UCSD-AML1 (cell line): ENCODE data around the gene ITPR2.

Source experiments
- DNase-seq: peaks from one replicate; lab custom pipeline; 2025; ENCODE audit not compliant: unreplicated experiment; lab: John Stamatoyannopoulos, UW

ITPR2 gene

DNA sequence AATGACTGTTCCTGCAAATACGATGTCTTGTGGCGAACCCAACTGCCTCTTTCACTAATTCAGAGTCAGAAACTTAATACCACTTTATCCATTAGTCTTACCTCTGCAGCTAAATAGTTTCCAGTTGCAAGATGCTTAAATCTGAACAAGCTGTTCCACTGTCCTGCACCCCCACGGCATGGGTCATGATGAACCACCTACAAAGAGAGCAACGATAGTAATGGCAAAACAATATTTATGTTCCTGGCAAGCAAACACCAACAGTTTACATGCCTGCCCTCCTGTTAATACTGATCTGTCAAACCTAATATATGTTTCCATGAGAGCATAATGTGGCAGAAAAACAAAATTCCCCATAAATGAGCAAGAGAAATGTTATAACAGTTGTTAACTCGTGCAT, 121.9 kb downstream of the ITPR2 start:
- DNase-seq: no peak

DNA sequence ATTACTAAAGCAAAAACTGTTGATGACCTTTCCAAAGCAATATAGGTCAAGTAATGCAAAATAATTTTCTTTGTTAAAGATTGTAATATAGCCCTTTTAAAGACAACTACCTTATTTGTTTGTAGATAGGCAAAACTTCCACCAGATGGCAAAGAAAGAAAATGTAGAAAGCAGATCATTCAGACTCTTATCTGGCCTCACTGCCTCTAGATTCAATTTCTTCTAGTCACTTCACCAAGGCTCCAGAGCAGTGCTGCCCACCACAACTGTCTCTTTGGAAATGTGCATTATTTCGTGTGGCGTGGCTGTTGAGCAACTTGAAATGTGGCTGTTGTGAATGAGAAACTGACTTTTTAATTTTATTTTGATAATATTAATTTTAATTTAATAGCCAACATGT, 127.1 kb downstream of the ITPR2 start:
- no peak for DNase-seq

DNA sequence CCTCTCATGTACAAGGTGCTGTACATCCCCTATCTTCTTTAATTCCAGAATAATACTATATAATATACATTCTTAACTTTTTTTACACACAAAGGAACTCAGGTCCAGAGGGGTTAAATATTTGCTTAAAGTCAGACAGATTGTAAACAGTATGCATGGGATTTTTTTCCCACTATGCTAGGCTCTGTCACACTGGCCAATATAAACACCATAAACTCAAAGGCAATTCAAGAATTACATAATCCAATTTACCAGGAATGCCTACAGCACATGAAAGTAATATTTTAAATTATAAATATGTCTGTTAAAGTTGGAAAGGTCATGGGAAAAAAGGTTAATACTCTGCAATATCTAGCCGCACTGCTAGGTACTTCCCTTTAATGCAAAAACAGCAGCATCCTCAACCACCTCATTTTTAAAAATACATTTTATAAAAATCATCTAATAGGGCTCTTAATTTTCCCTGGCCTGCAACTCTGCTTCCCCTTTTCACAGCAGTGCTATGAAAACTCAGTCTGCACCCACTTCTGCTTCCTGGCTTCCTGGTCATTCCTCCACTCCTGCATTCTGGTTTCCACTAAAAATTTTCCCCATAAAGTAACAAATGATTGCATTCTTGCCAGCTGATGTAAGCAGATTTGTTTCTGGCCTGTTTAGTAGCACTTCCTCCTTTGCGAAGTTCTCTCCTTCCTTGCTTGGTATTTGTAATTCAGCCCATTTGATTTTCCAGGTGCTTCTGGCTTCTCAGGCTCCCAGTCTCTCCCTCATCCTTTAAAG, 128.1 kb downstream of the ITPR2 start:
- no peak for DNase-seq

DNA sequence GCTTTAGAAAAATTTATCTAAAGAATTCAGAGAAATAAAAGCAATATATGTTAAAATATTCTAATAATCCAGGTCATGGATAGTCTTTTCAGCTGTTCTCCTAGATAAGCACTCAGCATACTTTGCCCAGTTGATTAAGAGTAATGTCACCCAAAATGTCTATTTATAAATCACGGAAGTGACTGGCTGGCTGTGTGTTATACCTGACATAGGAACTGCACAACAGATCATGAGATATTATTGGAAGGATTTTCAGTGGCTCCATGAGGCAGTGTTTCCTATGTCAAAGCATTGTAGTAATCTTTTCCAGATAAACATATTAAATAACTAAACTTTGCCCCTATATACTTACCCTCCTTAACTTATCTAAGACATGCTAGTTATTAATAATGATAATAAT, 128.8 kb downstream of the ITPR2 start:
- no peak for DNase-seq

DNA sequence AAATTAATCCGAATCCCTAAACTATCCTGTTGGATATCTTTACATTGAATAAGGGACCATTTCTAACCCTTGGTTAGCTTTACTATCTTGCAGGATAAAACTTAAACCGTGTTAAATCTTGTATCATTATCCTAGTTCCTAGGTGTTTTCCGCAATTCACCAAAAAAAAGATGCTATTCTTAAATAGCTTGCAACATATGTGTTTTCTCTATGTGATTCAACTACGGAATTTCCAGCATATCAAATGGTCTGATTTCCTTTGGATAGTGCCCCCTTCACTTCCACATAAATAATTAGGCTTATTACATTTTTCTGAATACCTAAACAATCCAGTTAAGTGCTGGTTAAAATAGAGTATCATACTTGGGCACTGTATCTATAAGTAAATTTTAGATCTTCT, 130.3 kb downstream of the ITPR2 start:
- no peak for DNase-seq

DNA sequence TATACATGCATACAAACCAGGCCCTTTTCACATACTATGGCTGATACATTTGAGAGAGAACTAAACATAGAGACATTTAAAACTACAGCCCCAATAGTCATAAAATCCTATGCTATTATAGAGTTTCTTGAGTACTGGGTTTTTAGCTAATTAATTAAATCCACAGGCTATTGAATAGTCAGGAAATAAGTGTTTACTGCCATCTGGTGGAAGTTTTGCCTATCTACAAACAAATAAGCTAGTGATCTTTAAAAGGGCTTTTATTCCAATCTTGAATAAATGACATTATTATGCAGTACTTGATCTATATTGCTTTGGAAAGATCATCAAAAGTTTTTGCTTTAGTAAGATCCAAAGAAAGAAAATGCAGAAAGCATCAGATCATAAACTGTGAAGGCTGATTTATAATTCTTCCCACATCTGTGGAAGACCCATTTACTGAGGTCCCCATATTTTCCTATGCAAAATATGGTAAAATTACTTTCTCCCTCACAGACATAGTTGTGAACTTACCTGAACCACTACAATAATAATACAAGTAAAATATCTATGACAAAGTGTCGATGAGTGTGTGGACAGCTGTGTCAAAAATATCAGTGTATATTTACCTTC, 131.3 kb downstream of the ITPR2 start:
- no peak for DNase-seq

DNA sequence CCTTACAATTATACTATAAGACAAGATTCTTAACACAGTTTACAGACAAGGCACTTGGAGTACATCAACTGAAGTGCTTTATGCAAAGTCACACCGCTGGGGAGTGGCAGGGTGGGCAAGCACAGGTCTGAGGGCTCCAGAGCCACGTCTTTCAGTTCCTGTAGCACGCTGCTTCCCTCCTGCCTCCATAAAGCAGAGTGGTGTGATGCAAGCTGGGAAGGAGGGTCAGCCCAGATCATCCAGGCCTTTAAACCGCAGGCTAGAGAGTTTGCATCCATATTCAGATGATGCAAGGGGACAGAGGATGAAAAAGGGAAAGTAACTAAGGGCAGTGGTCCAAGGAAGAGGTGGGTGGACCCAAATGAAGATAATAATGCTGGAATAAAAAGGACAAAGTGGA, 132.6 kb downstream of the ITPR2 start:
- DNase-seq: no peak

DNA sequence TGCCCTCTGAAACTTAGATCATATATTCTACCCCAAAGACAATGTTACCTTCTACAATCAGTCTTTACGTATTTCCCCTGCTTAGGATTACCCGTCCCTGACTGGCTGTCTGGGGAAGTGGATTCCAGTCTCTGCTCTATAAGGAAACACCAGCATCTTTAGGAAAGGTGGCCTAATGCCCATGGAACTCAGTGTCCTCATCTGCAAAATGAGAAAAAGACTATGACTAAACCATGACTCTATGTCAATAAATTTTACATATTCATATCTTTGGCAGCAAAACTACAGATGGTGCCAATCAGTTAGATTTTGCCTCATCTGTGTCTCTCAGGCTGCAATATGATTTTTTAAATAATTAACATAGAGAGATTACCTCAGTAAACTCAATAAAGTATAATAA, 133.8 kb downstream of the ITPR2 start:
- DNase-seq: no peak

DNA sequence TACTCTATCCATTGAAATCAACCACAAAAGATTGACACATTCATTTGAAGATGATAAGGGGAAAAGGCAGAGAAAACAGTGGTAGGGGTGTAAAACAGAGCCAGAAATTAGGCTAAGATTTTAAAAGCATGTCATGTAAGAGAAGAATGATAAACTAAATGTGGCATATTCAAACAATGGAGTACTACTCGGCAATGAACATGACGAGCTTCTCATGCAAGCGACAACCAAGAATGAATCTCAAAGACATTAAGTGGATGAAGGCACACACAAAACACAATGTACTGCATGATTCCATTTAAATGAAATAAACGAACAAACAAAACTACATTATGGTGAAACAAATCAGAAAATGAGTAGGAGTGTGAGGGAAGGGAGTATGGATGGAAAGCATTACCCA, 134.8 kb downstream of the ITPR2 start:
- DNase-seq: no peak

DNA sequence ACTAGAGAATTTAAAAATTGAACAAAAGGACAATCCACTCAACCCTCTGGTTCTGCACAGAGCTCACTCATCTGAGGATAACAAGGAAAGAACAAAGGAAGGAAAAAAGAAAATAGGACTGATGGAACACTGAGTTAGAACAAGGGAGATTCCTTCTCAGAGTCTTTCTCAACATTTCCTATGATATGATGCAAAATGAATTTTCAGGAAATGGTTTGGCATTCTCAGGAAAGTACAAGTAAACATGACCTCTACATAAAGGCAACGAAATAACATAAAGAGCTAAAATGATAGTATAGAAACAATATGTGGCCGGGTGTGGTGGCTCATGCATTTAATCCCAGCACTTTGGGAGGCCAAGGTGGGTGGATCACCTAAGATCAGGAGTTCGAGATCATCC, 135.8 kb downstream of the ITPR2 start:
- DNase-seq: no peak

DNA sequence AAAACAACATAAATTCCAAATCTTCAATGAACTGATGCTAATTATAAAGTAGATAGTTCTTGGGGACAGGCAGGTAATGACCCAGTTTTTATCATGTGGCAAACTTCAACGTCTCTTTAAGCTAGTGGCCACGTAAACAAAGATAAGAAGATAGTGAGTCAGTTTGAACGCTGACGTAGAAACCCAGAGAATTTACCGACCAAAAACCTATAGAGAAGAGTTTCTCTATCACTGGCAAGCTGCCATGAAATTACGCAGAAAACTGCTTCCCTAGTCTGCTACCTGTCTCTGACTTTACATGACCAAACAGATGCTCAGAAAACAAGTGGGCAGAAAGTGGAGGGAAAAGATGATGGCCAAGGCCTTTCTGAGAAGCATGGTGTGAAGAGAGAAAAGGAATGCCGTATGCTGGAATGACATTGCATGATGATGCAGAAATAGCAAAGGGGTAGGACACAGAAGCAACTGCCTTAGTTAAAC, 136.3 kb downstream of the ITPR2 start:
- DNase-seq: no peak

DNA sequence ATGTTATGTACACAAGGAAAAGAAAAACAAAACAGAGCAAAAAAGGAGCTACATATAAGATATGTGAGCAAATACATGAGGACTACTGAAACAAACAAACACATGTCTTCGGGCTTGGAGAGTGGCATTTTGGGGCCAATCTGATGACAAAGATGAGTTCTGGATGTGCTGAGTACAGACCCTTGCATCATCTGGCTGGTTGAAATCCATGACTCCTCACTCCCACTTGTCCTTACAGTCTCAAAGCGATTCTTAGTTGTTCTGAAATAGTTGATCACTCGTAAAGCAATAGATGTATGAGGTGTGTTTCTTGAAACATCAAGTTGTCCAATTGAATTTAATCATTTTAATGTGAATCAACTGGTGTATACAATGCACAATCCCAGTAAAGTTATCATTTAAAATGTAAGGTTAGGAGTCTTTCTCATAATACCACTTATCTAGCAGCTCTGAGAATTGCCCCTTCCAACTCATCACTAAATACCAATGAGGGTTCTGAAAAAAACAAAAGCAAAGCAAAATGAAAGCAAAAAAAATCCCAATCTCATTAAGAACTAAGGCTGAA, 136.9 kb downstream of the ITPR2 start:
- no peak for DNase-seq

DNA sequence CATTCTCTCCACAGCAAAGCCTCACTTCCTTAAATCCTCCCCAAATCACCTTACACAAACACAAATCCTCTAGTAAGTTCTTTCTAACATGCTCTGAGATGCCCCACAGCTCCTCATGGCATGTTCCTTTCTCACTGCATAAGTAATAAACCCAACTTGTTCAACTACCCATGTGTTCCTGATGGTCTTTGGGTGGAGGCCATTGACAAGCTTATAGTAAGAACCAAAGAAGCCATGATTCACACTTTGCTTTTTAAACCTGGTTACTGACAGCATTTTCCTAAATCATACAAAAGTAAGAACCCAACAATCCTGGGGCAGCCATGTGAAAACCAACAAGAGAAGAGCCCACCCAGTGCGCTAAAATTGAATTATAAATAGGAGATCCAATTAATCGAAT, 138.6 kb downstream of the ITPR2 start:
- no peak for DNase-seq

DNA sequence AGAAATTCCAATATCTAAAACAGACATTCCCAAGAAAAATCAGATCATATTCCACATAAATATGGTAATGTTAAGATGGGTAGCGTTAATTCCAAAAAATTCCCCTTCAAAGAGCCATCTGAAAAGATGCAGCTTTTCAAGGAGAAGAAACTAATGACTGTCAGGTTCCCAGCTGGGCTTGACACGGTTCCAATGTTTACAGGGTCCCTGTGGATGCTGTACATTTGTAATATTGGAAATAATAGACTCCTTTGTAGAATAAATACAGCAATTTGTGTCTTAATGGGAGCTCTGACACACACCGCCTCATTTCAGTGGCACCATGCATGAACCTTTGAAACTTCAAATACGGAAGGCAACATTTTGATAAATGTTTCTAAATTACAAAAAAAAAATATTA, 140.6 kb downstream of the ITPR2 start:
- DNase-seq: no peak

DNA sequence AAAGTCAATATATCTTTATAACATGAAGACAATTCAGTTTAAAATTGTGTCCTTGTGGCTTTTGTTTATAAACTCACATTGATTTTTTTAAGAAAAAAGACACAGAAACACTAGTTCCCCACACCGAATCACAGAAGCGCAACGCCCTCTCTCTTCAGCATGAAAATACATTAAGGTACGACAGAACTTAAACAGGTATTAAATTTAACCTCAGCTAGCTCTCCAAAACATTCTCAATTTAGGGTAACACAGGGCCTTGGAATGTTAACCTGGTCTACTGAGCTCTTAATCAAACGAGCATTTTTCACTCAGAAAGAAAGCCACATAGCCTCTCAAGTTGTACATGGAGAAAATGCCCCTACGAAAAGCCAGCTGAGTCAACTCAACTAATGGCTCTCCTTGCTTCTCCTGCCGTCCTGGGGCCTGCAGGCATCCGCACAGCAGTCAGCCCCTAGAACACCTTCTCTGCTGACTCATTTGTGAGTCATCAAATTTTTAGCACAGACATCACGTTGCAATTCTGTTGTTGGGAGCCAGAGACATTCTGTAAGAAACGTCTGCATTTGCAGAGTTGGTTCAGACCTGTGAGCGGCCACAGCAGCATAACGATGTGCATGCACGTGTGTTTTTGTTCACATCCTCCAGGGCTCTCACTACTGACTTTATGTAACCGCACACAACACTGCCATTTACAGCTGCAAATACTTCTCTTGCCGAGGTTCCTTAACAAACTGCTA, 141.6 kb downstream of the ITPR2 start:
- DNase-seq: no peak

DNA sequence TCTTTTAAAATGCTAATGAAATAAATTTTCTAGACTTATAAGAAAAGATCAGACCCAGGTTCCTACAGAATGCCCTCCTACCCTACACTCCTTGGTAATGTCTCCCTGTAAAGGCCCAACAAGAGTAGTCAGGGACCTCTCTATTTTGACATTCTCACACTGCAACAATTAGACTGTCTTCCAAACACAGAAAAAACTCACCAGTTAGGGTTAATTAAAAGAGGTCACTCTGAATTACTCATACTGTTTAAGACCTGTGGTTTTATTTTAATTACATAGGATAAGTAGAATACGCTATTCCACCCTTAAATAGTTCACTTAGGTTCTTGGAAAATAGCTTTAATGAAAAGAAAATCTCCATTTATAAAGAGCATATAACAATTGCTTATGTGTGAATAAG, 142.4 kb downstream of the ITPR2 start:
- no peak for DNase-seq

DNA sequence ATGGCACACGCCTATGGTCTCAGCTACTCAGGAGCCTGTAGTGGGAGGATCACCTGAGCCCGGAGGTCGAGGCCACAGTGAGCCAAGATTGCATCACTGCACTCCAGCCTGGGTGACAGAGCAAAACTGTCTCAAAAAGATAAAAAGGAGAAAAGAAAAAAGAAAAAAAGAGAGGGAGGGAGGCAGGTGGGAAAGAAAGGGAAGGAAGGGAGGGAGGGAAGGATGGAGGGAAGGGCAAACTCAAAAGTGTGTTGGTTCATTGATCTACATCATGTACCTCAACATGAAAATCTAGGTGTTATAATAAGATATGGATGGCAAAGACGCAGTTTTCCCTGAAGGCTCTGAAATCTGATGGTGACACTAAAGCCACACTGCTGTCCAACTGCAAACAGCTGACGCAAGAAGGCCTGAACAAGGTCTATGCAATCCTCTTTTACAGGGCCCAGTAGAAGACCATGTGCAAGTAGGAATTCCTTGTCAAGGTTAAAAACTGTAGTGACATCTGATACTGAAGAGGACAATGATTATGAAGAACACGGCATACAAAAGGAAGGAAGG, 143.6 kb downstream of the ITPR2 start:
- no peak for DNase-seq

DNA sequence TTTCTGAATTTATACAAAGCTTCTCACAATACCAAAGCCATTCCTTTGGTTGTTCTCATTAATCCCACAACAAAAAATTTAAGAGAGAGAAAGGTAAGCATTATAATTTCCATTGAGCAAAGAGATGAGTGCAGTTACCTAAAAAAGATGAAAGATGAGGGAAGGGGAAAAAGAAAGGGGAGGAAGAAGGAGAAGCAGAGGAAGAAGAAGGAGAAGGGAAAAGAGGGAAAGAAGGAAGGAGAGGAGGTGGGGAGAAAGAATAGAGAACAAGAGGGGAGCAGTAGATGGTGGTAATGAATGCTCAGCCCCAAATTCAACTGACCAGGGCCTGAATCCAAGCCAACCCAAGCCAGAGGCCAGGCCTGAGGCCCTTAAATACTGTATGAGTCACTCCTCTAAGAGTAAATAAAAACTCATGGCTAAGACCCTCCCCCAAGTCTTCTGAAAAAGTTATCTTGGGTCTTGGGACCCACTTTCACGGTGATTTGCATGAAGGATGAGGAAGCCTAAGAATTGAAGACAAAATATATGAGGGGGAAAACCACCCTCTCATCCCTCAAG, 144.6 kb downstream of the ITPR2 start:
- no peak for DNase-seq

DNA sequence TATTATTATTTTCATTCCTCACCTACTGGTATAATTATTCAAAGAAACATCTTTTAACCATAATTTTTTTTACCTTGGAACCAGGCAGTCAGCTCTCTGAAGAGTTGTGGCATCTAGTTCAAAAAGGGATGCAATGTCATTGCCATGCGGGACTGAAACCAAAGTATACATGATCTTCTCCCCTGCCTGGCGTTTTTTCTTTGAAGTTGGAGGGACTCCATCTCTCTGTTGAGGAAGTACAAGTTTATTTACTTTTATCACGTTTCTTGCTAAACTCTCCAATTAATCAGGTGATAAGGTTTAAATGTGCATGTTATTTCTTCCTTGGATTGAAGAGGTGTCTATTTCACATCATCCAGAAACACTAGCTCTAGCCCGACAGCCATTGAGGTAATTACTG, 146.6 kb downstream of the ITPR2 start:
- no peak for DNase-seq

DNA sequence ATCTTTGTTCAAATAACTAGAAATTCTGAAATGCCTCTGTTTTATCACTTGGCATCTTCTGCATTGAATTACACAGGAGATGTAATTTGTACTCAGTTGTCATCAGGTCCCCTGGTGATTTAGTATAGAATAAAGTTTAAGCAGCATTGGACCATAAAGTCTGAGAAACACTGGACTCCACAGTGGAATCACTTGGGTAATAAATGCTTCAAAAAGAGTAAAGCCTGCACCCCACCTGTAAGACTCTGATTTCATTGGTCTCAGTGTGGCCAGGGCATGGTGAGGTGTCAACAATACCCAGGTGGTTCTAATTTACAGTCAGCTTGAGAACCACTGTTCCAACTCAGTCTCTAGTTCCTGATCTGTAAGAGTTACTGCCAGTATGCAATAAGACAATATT, 148.9 kb downstream of the ITPR2 start:
- no peak for DNase-seq

DNA sequence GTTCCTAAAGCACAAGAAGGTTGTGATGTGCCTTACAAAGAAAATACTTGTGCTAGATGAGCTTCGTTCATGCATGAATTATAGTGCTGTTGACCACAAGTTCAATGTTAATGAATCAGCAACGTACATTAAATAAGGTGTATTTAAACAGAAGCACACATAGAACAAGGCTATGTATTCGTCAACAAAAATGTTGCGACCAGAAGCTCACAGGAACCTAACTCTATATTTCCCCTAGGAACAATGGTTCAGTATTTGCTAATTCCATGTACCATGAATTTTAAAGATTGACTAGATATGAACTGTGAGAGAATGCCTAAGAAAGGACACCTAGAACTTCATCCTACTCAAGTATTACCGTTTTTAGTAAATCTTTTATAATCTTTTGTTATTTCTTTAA, 149.6 kb downstream of the ITPR2 start:
- DNase-seq: no peak
